ENCODE results near the gene PTPRM.
"Not testable (repeated sequence)": the region's sequence is repeated elsewhere in the genome, so short reads cannot be mapped to it uniquely, and the experiment has no call there.

PTPRM gene

GRCh38 chr18:7953095-7953958 is 386.2 kb downstream of the PTPRM start:
- no peak for DNase-seq (ENCODE audit: low read depth)

GRCh38 chr18:7954238-7954637 is 387.1 kb downstream of the PTPRM start:
- no peak for DNase-seq (ENCODE audit: low read depth)

- no peak for DNase-seq (ENCODE audit: low read depth)
These were observed 388.1 kb downstream of the PTPRM start for GRCh38 chr18:7955175-7955574.

- DNase-seq (ENCODE audit: low read depth): no peak
These were observed 390.2 kb downstream of the PTPRM start for GRCh38 chr18:7957297-7957696.

- no peak for DNase-seq (ENCODE audit: low read depth)
These were observed 391.2 kb downstream of the PTPRM start for GRCh38 chr18:7958081-7958896.

GRCh38 chr18:7958897-7959146 is 391.7 kb downstream of the PTPRM start:
- DNase-seq (ENCODE audit: low read depth): no peak

- not testable (repeated sequence) for DNase-seq (ENCODE audit: low read depth)
These were observed 399.6 kb downstream of the PTPRM start for GRCh38 chr18:7966682-7967081.

- DNase-seq (ENCODE audit: low read depth): no peak
These were observed 407.2 kb downstream of the PTPRM start for GRCh38 chr18:7974200-7974874.

GRCh38 chr18:7977897-7978296 is 410.8 kb downstream of the PTPRM start:
- no peak for DNase-seq (ENCODE audit: low read depth)

GRCh38 chr18:7978834-7979233 is 411.7 kb downstream of the PTPRM start:
- DNase-seq (ENCODE audit: low read depth): no peak

- DNase-seq (ENCODE audit: low read depth): no peak
These were observed 412.6 kb downstream of the PTPRM start for GRCh38 chr18:7979714-7980113.

GRCh38 chr18:7980136-7980535 is 413.0 kb downstream of the PTPRM start:
- no peak for DNase-seq (ENCODE audit: low read depth)

- no peak for DNase-seq (ENCODE audit: low read depth)
These were observed 413.5 kb downstream of the PTPRM start for GRCh38 chr18:7980656-7981055.

GRCh38 chr18:7982216-7982615 is 415.1 kb downstream of the PTPRM start:
- DNase-seq (ENCODE audit: low read depth): no peak

- no peak for DNase-seq (ENCODE audit: low read depth)
These were observed 420.3 kb downstream of the PTPRM start for GRCh38 chr18:7987284-7987976.

GRCh38 chr18:7990670-7991069 is 423.6 kb downstream of the PTPRM start:
- DNase-seq (ENCODE audit: low read depth): no peak

GRCh38 chr18:8001711-8002301 is 434.7 kb downstream of the PTPRM start:
- DNase-seq (ENCODE audit: low read depth): no peak

GRCh38 chr18:8003878-8004675 is 437.0 kb downstream of the PTPRM start:
- DNase-seq (ENCODE audit: low read depth): no peak

- DNase-seq (ENCODE audit: low read depth): no peak
These were observed 437.7 kb downstream of the PTPRM start for GRCh38 chr18:8004792-8005191.

- no peak for DNase-seq (ENCODE audit: low read depth)
These were observed 438.9 kb downstream of the PTPRM start for GRCh38 chr18:8005870-8006569.

Data from activated T-helper 9 cell treated with anti-CD3 and anti-CD28 coated beads, Interleukin-2, amount 50 U/mL, for 16 hours (primary cell).